Left ventricle myocardium superior (tissue), 1 donor: Measurements from ENCODE around the gene TTC32. TPM values are rescaled to one million over a fixed set of nuclear protein-coding genes. Genes with fewer than 3 reads are reported as not detected.
"Not testable (repeated sequence)": the region's sequence is repeated elsewhere in the genome, so short reads cannot be mapped to it uniquely, and the experiment has no call there.

Source experiments
- ATAC-seq: fragments of 200-7000 bp; cut with Tn5 transposase; one replicate; pipeline ENCODE4 v1.9.1; 2020; ENCODE audit warnings: mild to moderate bottlenecking, moderate library complexity
- DNase-seq: peaks from one replicate; pipeline ENCODE4 v3.0.0-alpha.2; 2020
- intact Hi-C: fragments of 100-400 bp; cut with micrococcal nuclease; formaldehyde crosslinking; loops from one replicate; pipeline ENCODE4 v1.11.0; 2022
- total RNA-seq: library from RNA; stranded (reverse); fragmentation: NEBNext Ultra II Directional; extraction: Animal tissue kit (Norgen Biotek cat#: 25700); gene quantifications from one replicate; pipeline ENCODE4 v1.2.1, GENCODE V29; 2021
- donor health status: DM: no; HTN: yes; CAD: no; lungs with severe emphysema.

TTC32 gene
- total RNA-seq, 1 donor from 2014 or later, result 4.0 TPM

DNA sequence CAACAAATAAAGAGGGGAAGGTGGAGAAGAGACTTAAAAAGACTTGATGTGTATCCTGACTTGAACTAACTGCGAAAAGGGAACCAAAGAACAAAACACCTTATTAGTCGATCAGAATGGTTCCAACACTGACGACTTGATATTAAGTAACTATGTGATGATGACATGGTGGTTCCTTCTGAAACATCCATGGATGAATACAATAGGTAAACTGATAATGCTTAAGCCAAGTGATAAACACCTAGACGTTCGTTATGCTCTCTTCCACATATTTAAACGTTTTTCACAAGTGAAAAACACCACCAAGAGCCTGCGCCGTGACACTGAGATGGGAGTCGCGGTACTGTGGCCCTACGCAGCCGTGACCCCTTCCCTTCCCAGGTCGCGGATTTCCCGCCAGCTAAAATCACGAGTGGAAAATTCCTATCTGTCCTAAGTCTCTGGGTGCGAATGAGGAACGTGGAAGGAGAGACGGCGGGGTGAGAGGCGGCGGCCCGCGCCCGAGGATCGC lies 797 bp downstream of the TTC32 start:
- intact Hi-C loops, result no loop called here
- DNase-seq (no peak), ATAC-seq (no peak)

DNA sequence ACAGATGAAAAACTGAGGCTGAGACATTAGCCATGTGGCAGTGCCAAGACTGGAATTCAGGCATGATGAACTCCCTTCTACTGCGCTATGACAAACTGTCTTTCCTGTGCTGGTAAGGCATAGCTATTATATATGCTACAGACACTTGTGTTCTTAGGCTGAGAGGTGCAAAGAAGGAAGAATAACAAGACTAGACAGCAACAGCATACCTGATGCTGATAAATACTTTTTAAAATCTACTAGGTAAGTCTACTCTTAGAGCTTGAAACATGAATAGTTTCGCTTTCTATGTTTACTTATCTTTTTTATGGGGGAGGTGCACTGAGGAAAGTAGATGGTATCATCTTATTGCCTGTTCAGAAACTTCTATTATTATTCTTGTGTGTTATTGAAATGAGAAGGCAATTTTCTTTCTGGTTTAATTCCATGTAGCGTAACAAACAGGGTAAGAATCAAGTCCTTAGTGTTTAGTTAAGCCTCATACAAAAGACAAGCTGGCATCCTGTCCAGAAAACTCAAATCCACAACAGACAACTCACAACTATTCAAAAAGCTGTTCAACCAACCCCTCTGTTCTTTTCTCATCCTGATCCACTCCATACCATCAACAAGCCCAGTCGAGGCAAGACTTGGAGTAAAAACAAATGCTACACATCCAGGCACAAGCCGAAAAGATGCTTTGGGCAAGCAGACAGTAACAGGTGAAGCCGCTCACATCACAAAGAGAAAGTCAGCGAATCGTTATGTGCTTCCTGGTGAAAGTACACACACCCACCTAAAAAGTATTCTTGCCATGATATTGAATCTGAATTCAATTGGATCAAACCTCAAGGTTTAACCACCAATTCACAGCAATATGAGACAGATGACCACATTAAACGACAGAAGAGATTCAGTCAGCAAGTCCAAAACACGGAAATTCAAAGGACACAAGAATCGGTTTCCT lies 1.5 kb downstream of the TTC32 start:
- ATAC-seq, result no peak
- DNase-seq, result no peak
- intact Hi-C loops, result no loop called here

GRCh38 chr2:19898592-19899329 lies 3.0 kb downstream of the TTC32 start:
- ATAC-seq (no peak), DNase-seq (no peak)
- intact Hi-C loops, result no loop called here

DNA sequence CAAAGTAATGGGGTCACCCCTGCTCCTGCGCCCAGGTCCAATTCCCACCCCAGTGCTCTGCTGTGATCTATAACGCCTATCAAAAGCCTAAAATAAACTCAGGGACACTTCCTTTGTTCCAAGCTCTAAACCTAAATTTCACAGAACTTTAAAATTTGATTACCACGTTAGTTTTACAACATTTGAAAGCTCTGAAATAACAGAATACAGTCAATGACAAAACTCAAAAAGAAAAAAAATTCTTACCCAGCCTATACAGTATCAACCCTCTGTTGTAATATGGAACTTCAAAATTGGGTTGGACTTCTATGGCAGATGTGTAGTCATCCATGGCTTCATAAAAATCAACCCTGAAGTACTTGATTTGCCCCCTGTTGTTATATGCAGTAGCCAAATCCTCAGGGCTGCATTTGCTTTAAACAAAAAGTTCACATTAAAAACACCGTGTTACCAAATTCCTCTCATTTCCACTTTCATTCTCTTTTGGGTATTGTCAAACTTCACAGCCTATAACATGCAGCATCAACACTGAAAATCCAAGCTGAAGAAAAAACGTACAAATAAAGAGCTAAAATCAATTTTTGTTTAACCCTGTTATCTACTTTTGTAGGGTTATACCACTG lies 4.0 kb downstream of the TTC32 start:
- DNase-seq, result no peak
- intact Hi-C loops, result no loop called here
- ATAC-seq, result no peak

DNA sequence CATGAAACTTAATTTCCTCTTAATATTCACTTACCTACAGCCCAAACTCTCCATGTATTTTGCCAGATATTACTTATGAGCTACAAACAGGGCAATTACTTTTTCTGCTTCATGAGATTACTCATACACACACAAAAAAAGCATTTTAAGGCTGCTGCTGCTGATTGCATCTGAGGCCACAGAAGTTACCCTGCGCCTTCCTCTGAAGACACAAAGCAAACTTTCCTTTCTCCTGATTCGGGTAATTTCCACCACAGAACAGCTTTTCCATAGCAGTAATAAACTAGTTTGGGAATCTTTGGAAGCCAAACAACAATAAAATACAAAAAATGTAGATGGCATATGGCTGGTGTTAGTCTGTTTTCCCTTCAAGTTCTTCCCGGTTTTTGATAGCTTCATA lies 6.2 kb downstream of the TTC32 start:
- ATAC-seq (no peak), DNase-seq (no peak)
- intact Hi-C loops, result no loop called here

- DNase-seq, result no peak
Observed at GRCh38 chr2:19894134-19894792, 7.5 kb downstream of the TTC32 start.

GRCh38 chr2:19893520-19894133 lies 8.2 kb downstream of the TTC32 start:
- DNase-seq (no peak), ATAC-seq (no peak)
- intact Hi-C loops, result no loop called here

More at GRCh38 chr2:19894134-19894792, 7.5 kb downstream of the TTC32 start:
- no peak for ATAC-seq
- intact Hi-C loops, result no loop called here

- peak; percentile 17 for ATAC-seq
- DNase-seq, intact Hi-C loops: not testable (repeated sequence)
Observed at GRCh38 chr2:19891971-19892370, 9.8 kb downstream of the TTC32 start.

GRCh38 chr2:19890104-19890503 lies 11.7 kb downstream of the TTC32 start:
- peak; percentile 48 for ATAC-seq
- intact Hi-C loops, result no loop called here
- DNase-seq, result no peak

GRCh38 chr2:19888831-19889230 lies 13.0 kb downstream of the TTC32 start:
- DNase-seq, result no peak
- intact Hi-C loops, result no loop called here
- ATAC-seq, result peak; percentile 60

- ATAC-seq, result no peak
- intact Hi-C loops, result no loop called here
- no peak for DNase-seq
Observed at GRCh38 chr2:19887510-19887909, 14.3 kb downstream of the TTC32 start.

DNA sequence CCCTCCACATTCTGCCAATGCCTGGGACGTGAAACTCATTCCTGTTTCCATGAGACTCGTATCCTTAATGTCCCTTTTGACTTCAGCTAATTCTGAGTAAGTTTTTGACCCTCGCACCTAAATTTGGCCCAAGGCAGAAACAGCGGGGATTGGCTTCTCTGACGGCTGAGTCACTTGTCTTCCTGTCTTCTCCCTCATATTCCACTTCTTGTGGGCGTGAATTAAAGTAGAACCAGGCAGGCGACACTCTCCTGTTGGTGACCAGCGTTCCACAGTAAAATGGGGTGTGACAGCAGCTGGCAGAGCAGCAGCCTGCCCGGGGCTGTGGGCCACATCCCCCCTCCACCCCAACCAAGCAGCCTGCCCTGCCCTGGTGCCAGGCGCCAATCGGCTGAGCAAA lies 15.5 kb downstream of the TTC32 start:
- no peak for ATAC-seq
- intact Hi-C loops, result no loop called here
- no peak for DNase-seq

GRCh38 chr2:19885791-19886190 lies 16.0 kb downstream of the TTC32 start:
- intact Hi-C loops, result no loop called here
- DNase-seq, result no peak
- ATAC-seq, result no peak

GRCh38 chr2:19883971-19884720 lies 17.6 kb downstream of the TTC32 start:
- DNase-seq (no peak), ATAC-seq (no peak)
- intact Hi-C loops, result no loop called here

GRCh38 chr2:19883486-19883885 lies 18.3 kb downstream of the TTC32 start:
- DNase-seq (no peak), ATAC-seq (no peak)
- intact Hi-C loops, result no loop called here

- no peak for DNase-seq
- intact Hi-C loops, result no loop called here
- ATAC-seq, result no peak
Observed at GRCh38 chr2:19882286-19882685, 19.5 kb downstream of the TTC32 start.

DNA sequence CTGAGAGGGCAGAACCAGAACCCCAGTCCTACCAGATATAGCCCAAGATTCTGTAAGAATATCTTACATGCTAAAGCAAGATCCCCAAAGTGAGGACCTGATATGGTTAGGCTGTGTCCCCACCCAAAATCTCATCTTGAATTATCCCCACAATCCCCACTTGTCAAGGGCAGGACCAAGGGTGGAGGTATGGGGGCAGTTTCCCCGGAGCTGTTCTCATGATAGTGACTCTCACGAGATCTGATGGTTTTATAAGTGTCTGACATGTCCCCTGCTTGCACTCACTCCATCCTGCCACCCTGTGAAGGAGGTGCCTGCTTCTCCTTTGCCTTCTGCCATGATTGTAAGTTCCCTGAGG lies 19.9 kb downstream of the TTC32 start:
- no peak for DNase-seq
- intact Hi-C loops, result no loop called here
- ATAC-seq, result no peak

DNA sequence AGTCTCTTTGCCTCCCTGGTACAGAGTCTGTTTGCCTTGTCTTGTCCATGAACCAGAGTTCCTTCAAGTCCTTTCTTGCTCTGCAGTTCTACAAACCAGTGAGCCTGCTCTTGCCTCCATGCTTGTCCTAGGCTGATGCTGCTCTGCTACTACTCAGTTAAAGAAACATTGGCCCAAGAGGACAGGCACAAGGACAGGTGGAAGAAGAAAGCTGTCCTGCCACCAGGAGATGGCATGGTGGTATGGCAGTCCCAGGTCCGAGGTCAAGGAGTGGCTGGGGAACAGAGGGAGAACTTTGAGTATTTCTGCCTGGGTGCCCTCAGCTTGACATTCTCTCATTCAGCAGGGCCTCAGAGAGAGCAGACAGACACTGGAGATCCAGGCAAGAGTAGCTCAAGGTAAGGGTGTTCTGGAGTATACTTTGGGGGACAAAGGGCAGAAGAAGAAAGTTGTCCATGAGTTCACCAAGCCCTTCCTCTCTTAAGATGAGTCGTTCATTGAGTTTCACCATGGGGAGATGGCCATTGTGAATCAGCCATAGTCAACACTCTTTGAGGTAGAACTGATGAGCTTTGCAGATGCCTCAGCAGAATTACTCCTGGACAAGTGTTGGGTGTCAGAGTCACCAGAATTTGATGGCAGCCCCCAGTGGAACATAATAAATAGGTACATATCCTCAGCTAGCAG lies 20.4 kb downstream of the TTC32 start:
- no peak for ATAC-seq
- intact Hi-C loops, result no loop called here
- no peak for DNase-seq
